HepG2 (cell line): ENCODE data around the gene NUP93. TPM values are rescaled to one million over a fixed set of nuclear protein-coding genes. Genes with fewer than 3 reads are reported as not detected.
A peak's percentile ranks its signal among the peaks of the same experiment; 100 is the strongest.

ENCODE experiments used
- ATM ChIP-seq: fragments of 450-650 bp; IDR thresholded peaks from 2 replicates; pipeline ENCODE4 v1.7.1; 2017; ENCODE audit warnings: mild to moderate bottlenecking, borderline replicate concordance
- ATRX ChIP-seq: sonication (generic); formaldehyde crosslinking; IDR thresholded peaks from 2 replicates; pipeline ENCODE4 v1.4.0; 2020; ENCODE audit warnings: missing genetic modification reagents, borderline replicate concordance
- ELK4 ChIP-seq: sonication (generic); formaldehyde crosslinking; IDR thresholded peaks from 2 replicates; pipeline ENCODE4 v1.9.0; 2021; ENCODE audit warnings: missing genetic modification reagents, borderline replicate concordance
- HOMEZ ChIP-seq: IDR thresholded peaks from 2 replicates; pipeline ENCODE4 v1.6.1; 2016; ENCODE audit warnings: low read depth
- NFKB2 ChIP-seq: sonication (generic); formaldehyde crosslinking; IDR thresholded peaks from 2 replicates; pipeline ENCODE4 v1.4.0; 2020; ENCODE audit warnings: missing genetic modification reagents, borderline replicate concordance
- POLR2A ChIP-seq, 2 experiments: IDR thresholded peaks; 2 replicates each; pipeline ENCODE4 v1.6.1; 2011; ENCODE audit warnings: low read depth in 2 of 2, low read length in 2 of 2, mild to moderate bottlenecking in 1 of 2, moderate library complexity in 1 of 2; ENCODE audit not compliant: insufficient read depth in 1 of 2
- PRDM10 ChIP-seq: sonication (generic); formaldehyde crosslinking; IDR thresholded peaks from 2 replicates; pipeline ENCODE4 v1.4.0; 2020; ENCODE audit warnings: low read depth, missing genetic modification reagents
- SYNCRIP ChIP-seq: fragments of 200-400 bp; formaldehyde crosslinking; IDR thresholded peaks from 2 replicates; pipeline ENCODE4 v1.6.1; 2018; ENCODE audit warnings: mild to moderate bottlenecking, low read depth, low read length; ENCODE audit not compliant: insufficient read depth
- TEAD2 ChIP-seq: sonication (generic); formaldehyde crosslinking; IDR thresholded peaks from 2 replicates; pipeline ENCODE4 v1.9.0; 2021; ENCODE audit warnings: missing genetic modification reagents
- ZFP41 ChIP-seq: sonication (generic); formaldehyde crosslinking; IDR thresholded peaks from 2 replicates; pipeline ENCODE4 v1.4.0; 2020; ENCODE audit warnings: mild to moderate bottlenecking, missing genetic modification reagents, borderline replicate concordance
- ZNF124 ChIP-seq: sonication (generic); formaldehyde crosslinking; IDR thresholded peaks from 2 replicates; pipeline ENCODE4 v1.4.0; 2020; ENCODE audit warnings: missing genetic modification reagents
- ZNF766 ChIP-seq: sonication (generic); formaldehyde crosslinking; IDR thresholded peaks from 2 replicates; pipeline ENCODE4 v1.5.0; 2020; ENCODE audit warnings: missing genetic modification reagents, borderline replicate concordance
- polyA plus RNA-seq, 8 experiments: library from polyadenylated mRNA; depleted of rRNA in 3 of 8; stranded (reverse) in 7 of 8; unstranded in 1 of 8; fragments of >200 nt; fragmentation: Illumina TruSeq in 4 of 8; extraction: Trizol in 4 of 8; gene quantifications; 2 replicates each; pipeline versions ENCODE4 v1.2.1 to v1.2.3, GENCODE V29; 2011 to 2016; ENCODE audit warnings: low read depth in 4 of 8, missing spikeins in 1 of 8, mixed read lengths in 1 of 8; ENCODE audit not compliant: insufficient read depth in 1 of 8
- total RNA-seq, 5 experiments: library from RNA; depleted of rRNA; stranded (reverse); fragments of >200 nt; fragmentation: Illumina TruSeq; extraction: Trizol; gene quantifications; 2 replicates each; pipeline ENCODE4 v1.2.3, GENCODE V29; 2016; ENCODE audit warnings: low read depth in 1 of 5
- TF ChIP-seq, protein P1 (sequence below): sonication (generic); formaldehyde crosslinking; conservative IDR thresholded peaks from 2 replicates; pipeline ENCODE4 v1.5.0; 2020; ENCODE audit warnings: missing genetic modification reagents
- TF ChIP-seq, protein P2 (sequence below): sonication (generic); formaldehyde crosslinking; IDR thresholded peaks from 2 replicates; pipeline ENCODE4 v1.5.1; 2020; ENCODE audit warnings: mild to moderate bottlenecking, missing genetic modification reagents, borderline replicate concordance

Gene NUP93
- total and polyA plus RNA-seq, 2 of the 13 experiments (the other 11 are each of a cell fraction or from before 2014, with no cell fraction given), result 58.5 to 140 TPM

GRCh38 chr16:56681939-56682702 lies 47.8 kb upstream of the NUP93 start, which contains the start of gene MT1X (continued):
- TF ChIP-seq, protein P1, sequence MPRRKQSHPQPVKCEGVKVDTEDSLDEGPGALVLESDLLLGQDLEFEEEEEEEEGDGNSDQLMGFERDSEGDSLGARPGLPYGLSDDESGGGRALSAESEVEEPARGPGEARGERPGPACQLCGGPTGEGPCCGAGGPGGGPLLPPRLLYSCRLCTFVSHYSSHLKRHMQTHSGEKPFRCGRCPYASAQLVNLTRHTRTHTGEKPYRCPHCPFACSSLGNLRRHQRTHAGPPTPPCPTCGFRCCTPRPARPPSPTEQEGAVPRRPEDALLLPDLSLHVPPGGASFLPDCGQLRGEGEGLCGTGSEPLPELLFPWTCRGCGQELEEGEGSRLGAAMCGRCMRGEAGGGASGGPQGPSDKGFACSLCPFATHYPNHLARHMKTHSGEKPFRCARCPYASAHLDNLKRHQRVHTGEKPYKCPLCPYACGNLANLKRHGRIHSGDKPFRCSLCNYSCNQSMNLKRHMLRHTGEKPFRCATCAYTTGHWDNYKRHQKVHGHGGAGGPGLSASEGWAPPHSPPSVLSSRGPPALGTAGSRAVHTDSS (CRISPR knock-in tag), result 0 out of 2 replicates have a peak, but pooled peaks have one; percentile 29
- peak; percentile 67; the same call in 1 of the 2 replicates for TF ChIP-seq PRDM10
- no peak for TF ChIP-seq ZFP41 (CRISPR knock-in tag)
- TF ChIP-seq HOMEZ (CRISPR knock-in tag), result no peak
- peak; percentile 73; the same call in 1 of the 2 replicates for TF ChIP-seq NFKB2 (CRISPR knock-in tag)
- TF ChIP-seq ZNF766 (CRISPR knock-in tag), result no peak
- no peak for TF ChIP-seq TEAD2 (CRISPR knock-in tag)
- no peak for TF ChIP-seq SYNCRIP
- peak; percentile 46; the same call in 1 of the 2 replicates for TF ChIP-seq ZNF124
- no peak for TF ChIP-seq ELK4 (CRISPR knock-in tag)
- peak; percentile 96 for TF ChIP-seq POLR2A (IDR thresholded peaks at IDR 0.05; ENCODE audit: insufficient read depth in 1 of 2, low read depth in 2 of 2, low read length in 2 of 2)
- no peak for TF ChIP-seq ATM
- TF ChIP-seq, protein P2, sequence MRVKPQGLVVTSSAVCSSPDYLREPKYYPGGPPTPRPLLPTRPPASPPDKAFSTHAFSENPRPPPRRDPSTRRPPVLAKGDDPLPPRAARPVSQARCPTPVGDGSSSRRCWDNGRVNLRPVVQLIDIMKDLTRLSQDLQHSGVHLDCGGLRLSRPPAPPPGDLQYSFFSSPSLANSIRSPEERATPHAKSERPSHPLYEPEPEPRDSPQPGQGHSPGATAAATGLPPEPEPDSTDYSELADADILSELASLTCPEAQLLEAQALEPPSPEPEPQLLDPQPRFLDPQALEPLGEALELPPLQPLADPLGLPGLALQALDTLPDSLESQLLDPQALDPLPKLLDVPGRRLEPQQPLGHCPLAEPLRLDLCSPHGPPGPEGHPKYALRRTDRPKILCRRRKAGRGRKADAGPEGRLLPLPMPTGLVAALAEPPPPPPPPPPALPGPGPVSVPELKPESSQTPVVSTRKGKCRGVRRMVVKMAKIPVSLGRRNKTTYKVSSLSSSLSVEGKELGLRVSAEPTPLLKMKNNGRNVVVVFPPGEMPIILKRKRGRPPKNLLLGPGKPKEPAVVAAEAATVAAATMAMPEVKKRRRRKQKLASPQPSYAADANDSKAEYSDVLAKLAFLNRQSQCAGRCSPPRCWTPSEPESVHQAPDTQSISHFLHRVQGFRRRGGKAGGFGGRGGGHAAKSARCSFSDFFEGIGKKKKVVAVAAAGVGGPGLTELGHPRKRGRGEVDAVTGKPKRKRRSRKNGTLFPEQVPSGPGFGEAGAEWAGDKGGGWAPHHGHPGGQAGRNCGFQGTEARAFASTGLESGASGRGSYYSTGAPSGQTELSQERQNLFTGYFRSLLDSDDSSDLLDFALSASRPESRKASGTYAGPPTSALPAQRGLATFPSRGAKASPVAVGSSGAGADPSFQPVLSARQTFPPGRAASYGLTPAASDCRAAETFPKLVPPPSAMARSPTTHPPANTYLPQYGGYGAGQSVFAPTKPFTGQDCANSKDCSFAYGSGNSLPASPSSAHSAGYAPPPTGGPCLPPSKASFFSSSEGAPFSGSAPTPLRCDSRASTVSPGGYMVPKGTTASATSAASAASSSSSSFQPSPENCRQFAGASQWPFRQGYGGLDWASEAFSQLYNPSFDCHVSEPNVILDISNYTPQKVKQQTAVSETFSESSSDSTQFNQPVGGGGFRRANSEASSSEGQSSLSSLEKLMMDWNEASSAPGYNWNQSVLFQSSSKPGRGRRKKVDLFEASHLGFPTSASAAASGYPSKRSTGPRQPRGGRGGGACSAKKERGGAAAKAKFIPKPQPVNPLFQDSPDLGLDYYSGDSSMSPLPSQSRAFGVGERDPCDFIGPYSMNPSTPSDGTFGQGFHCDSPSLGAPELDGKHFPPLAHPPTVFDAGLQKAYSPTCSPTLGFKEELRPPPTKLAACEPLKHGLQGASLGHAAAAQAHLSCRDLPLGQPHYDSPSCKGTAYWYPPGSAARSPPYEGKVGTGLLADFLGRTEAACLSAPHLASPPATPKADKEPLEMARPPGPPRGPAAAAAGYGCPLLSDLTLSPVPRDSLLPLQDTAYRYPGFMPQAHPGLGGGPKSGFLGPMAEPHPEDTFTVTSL, result no peak
- TF ChIP-seq ATRX, result no peak
